GM18502 (cell line): ENCODE results near the gene ZC3H12D.
"Not testable (repeated sequence)": the region's sequence is repeated elsewhere in the genome, so short reads cannot be mapped to it uniquely, and the experiment has no call there.

Source experiments
- ATAC-seq: cut with Tn5 transposase; IDR thresholded peaks from one replicate; pipeline ENCODE4 v1.9.1; 2021; ENCODE audit warnings: mild to moderate bottlenecking; ENCODE audit not compliant: unreplicated experiment, poor library complexity

ZC3H12D gene

GRCh38 chr6:149487316-149487715 is 2.5 kb upstream of the ZC3H12D start:
- ATAC-seq: no peak

GRCh38 chr6:149483849-149484655 is 762 bp downstream of the ZC3H12D start:
- ATAC-seq: no peak

- peak; percentile 23 for ATAC-seq
These were observed 1.5 kb downstream of the ZC3H12D start for GRCh38 chr6:149483334-149483725.

GRCh38 chr6:149482545-149483333 is 2.1 kb downstream of the ZC3H12D start:
- peak; percentile 24 for ATAC-seq

- no peak for ATAC-seq
These were observed 4.1 kb downstream of the ZC3H12D start for GRCh38 chr6:149480502-149481280.

GRCh38 chr6:149478631-149479314 is 6.0 kb downstream of the ZC3H12D start:
- ATAC-seq: no peak

GRCh38 chr6:149477544-149477943 is 7.3 kb downstream of the ZC3H12D start:
- ATAC-seq: no peak

GRCh38 chr6:149476789-149477455 is 7.9 kb downstream of the ZC3H12D start:
- ATAC-seq: no peak

- ATAC-seq: peak; percentile 40
These were observed 10.5 kb downstream of the ZC3H12D start for GRCh38 chr6:149474108-149474935.

GRCh38 chr6:149473080-149474052 is 11.4 kb downstream of the ZC3H12D start:
- no peak for ATAC-seq

- ATAC-seq: no peak
These were observed 12.6 kb downstream of the ZC3H12D start for GRCh38 chr6:149472241-149472640.

GRCh38 chr6:149471801-149472200 is 13.0 kb downstream of the ZC3H12D start:
- ATAC-seq: no peak

GRCh38 chr6:149470948-149471347 is 13.9 kb downstream of the ZC3H12D start:
- no peak for ATAC-seq

- ATAC-seq: peak; percentile 21
These were observed 16.6 kb downstream of the ZC3H12D start for GRCh38 chr6:149468179-149468578.

- ATAC-seq: no peak
These were observed 17.5 kb downstream of the ZC3H12D start for GRCh38 chr6:149467265-149467664.

GRCh38 chr6:149464411-149464810 is 20.4 kb downstream of the ZC3H12D start:
- no peak for ATAC-seq

GRCh38 chr6:149463781-149464180 is 21.0 kb downstream of the ZC3H12D start:
- no peak for ATAC-seq

- not testable (repeated sequence) for ATAC-seq
These were observed 22.1 kb downstream of the ZC3H12D start for GRCh38 chr6:149462712-149463111.
